Subcutaneous adipose tissue (tissue), 4 donors: ENCODE data around the gene BACH1. TPM values are rescaled to one million over a fixed set of nuclear protein-coding genes. Genes with fewer than 3 reads are reported as not detected.

ENCODE experiments used
- total RNA-seq, 4 donors: library from RNA; depleted of rRNA; stranded (reverse); fragments of >200 nt; gene quantifications; one replicate each; pipeline ENCODE4 v1.1.0, GENCODE V29; 2016
- TF ChIP-seq, protein P1 (sequence below): fragments of 450-650 bp; IDR thresholded peaks from one replicate; pipeline ENCODE4 v1.5.1; 2016; ENCODE audit warnings: low read depth, mild to moderate bottlenecking, control low read depth, antibody characterized with exemption, moderate library complexity

The BACH1 gene
- total RNA-seq, 4 donors from 2014 or later: 30.9 to 60.3 (median 45.5) TPM

DNA sequence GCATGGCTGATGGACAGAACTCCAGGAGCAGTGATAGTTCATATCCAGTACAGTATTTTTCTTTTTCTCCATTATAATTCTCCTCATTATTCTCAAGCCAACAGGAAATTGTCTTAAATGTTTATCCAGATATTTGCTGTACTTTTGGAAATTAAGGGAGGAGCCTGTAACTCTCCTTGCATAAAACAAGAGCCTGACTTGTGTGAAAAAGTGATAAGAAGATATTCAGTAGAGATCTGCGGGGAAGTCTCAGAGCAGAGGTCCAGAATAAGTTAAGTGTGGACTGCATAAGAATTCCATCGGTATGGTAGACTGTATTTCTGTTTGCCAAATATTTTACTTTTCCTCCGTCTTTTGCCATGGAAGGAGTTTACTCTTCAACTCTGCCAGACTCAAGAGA lies 70.2 kb downstream of the BACH1 start:
- TF ChIP-seq, protein P1, sequence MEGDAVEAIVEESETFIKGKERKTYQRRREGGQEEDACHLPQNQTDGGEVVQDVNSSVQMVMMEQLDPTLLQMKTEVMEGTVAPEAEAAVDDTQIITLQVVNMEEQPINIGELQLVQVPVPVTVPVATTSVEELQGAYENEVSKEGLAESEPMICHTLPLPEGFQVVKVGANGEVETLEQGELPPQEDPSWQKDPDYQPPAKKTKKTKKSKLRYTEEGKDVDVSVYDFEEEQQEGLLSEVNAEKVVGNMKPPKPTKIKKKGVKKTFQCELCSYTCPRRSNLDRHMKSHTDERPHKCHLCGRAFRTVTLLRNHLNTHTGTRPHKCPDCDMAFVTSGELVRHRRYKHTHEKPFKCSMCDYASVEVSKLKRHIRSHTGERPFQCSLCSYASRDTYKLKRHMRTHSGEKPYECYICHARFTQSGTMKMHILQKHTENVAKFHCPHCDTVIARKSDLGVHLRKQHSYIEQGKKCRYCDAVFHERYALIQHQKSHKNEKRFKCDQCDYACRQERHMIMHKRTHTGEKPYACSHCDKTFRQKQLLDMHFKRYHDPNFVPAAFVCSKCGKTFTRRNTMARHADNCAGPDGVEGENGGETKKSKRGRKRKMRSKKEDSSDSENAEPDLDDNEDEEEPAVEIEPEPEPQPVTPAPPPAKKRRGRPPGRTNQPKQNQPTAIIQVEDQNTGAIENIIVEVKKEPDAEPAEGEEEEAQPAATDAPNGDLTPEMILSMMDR: no peak

DNA sequence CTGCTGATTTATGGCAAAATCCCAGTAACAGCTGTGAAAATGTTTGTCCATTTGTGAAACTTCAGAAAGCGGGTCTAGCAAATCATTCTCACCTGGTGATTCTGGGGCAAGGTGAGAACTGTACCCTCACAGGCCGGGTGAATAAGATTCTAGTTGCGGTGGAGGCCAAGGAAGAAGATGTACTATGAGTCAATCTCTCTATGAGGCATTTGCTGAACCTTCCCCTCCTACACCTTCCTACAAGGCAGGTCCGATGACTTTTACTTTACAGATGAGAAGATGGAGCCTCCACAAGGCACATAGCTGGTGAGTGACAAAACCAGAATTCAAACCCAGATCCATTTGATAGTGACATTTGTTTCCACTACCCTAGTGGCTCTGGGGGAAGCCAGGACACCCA lies 72.7 kb downstream of the BACH1 start:
- TF ChIP-seq, protein P1: no peak

DNA sequence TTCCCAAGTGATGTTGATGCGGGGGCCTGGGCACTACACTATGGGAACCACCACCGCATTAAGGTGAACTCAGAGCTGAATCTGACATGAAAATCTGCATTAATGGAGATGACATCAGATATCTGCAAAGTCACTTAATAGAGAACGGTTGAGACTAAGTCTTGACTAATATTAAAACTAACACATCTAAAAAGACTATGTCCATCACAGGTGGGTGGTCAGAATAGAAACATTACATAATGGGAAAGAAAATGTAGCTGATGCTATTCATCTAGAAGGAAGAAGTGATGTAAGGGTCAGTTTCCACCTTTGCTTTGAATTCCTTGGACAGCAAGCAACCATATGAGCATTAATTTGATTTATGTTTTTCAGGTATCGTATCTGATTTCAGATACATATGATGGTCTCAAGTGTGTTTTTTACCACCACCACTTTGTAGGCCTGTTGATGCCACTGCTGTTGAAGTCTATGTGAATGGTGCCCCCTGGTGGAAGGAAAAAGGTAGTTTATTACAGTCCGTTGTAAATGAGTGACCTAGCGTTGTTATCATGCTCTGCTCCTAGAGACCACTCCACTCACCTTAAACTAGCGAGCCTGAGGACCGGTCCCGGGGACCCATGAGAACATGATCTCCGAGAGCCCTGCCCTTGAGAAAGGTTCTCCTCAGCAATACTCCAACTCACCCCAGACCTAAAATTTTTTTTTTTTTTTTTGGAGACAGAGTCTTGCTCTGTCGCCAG lies 73.5 kb downstream of the BACH1 start:
- TF ChIP-seq, protein P1: no peak

DNA sequence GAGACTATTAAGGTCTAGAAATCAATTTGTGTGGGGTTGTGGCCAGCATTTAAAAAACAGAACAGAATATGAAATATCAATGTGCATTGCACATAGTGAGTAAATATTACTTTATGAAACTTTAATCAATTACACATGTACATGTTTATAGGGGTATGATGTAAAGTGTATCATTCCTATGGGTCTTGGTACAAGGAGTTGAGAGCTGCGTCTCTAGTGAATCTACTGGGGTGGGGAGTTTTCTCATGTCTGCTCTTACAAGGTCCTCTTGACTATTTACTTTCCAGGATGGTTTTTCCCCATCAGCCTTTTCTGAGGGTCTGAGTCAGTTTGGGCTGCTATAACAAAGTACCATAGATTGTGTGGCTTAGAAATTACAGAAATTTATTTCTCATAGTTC lies 75.8 kb downstream of the BACH1 start:
- TF ChIP-seq, protein P1: no peak

DNA sequence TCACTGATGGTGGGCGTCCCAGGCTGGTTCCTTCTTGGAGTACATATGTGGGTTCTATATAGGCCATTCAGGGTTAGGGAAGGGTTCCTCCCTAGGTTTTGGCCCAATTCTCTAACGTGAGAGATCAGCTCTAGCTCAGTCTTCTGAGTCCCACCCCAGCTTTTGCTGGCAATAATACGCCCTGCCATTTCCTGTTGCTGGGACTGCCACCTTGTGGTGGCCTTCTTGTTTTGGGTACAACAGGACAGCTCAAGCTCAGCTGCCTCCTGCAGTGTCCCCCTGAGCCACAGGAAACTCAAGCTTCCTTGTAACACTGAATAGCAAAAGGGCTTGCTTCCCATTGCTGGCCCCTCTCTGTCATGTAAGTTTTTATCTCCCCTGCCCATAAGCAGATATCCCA lies 77.8 kb downstream of the BACH1 start:
- TF ChIP-seq, protein P1: no peak

DNA sequence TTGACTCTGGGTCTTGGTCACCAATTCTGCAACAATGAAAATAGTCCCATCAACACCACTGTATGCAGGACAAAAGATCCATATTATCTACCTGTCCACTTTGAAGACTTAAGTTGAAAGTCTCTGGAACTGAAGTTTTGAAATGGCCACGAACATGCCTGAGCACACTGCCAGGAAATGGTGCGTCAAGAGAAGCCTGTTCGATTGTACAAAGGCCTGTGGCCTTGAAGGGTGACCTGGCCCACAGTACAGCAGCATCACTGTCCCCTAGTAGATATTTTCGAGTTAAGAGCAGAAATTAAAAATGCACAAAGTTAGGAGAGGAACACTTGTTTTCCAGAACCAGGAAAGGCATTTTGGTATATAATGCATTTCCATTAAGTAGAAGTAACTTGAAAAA lies 78.5 kb downstream of the BACH1 start:
- TF ChIP-seq, protein P1: no peak

DNA sequence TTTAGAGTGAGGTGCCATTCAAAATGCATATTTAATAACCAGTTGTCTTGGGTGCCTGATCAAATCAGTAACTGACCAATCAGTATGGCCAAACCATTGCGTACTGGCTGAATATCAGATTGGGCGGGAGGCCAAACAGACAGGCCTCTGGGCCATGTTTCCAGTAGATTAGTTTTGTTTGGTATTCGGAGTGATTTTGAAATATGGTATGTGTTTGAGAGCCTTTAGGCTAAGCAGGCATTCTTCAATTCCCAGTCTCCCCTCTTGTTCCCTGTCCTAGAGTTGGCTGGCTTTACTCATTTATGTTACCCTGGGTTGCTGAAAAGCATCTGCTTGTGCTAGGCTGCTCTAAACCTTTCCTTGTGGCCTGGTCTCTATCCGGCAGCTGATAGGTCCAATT lies 80.1 kb downstream of the BACH1 start:
- TF ChIP-seq, protein P1: no peak
